Measurements from ENCODE around the gene ZMYND12.
"Not testable (repeated sequence)": the region's sequence is repeated elsewhere in the genome, so short reads cannot be mapped to it uniquely, and the experiment has no call there.

GRCh38 chr1:42502031-42502430 is 46.2 kb upstream of the ZMYND12 start:
- TF ChIP-seq, protein P1, sequence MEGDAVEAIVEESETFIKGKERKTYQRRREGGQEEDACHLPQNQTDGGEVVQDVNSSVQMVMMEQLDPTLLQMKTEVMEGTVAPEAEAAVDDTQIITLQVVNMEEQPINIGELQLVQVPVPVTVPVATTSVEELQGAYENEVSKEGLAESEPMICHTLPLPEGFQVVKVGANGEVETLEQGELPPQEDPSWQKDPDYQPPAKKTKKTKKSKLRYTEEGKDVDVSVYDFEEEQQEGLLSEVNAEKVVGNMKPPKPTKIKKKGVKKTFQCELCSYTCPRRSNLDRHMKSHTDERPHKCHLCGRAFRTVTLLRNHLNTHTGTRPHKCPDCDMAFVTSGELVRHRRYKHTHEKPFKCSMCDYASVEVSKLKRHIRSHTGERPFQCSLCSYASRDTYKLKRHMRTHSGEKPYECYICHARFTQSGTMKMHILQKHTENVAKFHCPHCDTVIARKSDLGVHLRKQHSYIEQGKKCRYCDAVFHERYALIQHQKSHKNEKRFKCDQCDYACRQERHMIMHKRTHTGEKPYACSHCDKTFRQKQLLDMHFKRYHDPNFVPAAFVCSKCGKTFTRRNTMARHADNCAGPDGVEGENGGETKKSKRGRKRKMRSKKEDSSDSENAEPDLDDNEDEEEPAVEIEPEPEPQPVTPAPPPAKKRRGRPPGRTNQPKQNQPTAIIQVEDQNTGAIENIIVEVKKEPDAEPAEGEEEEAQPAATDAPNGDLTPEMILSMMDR (IDR thresholded peaks at IDR 0.05; ENCODE audit: insufficient read depth, low read depth, low read length): not testable (repeated sequence)
- TF ChIP-seq EZH2 (IDR thresholded peaks at IDR 0.05; ENCODE audit: insufficient read depth, low read length): not testable (repeated sequence)
